Transverse colon (tissue), 4 donors: ENCODE data around the gene MIS18A. TPM values are rescaled to one million over a fixed set of nuclear protein-coding genes. Genes with fewer than 3 reads are reported as not detected.
A peak's percentile ranks its signal among the peaks of the same experiment; 100 is the strongest.

Experiments used
- DNase-seq: peaks from one replicate; pipeline ENCODE4 v3.0.0-alpha.2; 2019
- H3K27ac ChIP-seq, 4 donors: fragments of 200-600 bp; sonication (generic); 2 replicates each; pipeline ENCODE4 v1.5.1; 2016 to 2018; ENCODE audit warnings: inconsistent platforms in 4 of 4
- H3K27me3 ChIP-seq: fragments of 200-600 bp; sonication (generic); 2 replicates; pipeline ENCODE4 v1.5.1; 2017; ENCODE audit warnings: inconsistent platforms
- H3K36me3 ChIP-seq, 4 donors: fragments of 200-600 bp; sonication (generic); 2 replicates each; pipeline ENCODE4 v1.5.1; 2017 to 2019; ENCODE audit warnings: inconsistent platforms in 4 of 4
- H3K4me1 ChIP-seq, 4 donors: fragments of 200-600 bp; sonication (generic); 2 replicates each; pipeline ENCODE4 v1.5.1; 2017 to 2020; ENCODE audit warnings: inconsistent platforms in 4 of 4
- H3K4me3 ChIP-seq, 4 donors: fragments of 200-600 bp; sonication (generic); 1 replicate in 1 of 4; 2 replicates in 3 of 4; pipeline versions ENCODE4 v1.5.1 to v1.6.1; 2017 to 2019; ENCODE audit warnings: inconsistent platforms in 4 of 4
- H3K9me3 ChIP-seq, 2 donors: fragments of 200-600 bp; sonication (generic); 2 replicates each; pipeline ENCODE4 v1.5.1; 2017 to 2019; ENCODE audit warnings: inconsistent platforms in 2 of 2
- EP300 ChIP-seq: sonication (generic); formaldehyde crosslinking; IDR thresholded peaks from one replicate; pipeline ENCODE4 v1.6.1; 2017; ENCODE audit warnings: antibody characterized with exemption, low read depth
- POLR2A ChIP-seq: fragments of 450-650 bp; IDR thresholded peaks from one replicate; pipeline ENCODE4 v1.6.1; 2016; ENCODE audit warnings: antibody characterized with exemption, mild to moderate bottlenecking, moderate library complexity
- POLR2AphosphoS5 ChIP-seq, 3 donors: sonication (generic); formaldehyde crosslinking; IDR thresholded peaks; one replicate each; pipeline ENCODE4 v1.6.1; 2016; ENCODE audit warnings: antibody characterized with exemption in 3 of 3
- whole genome bisulfite sequencing, 2 donors: methylation state at CpG; one replicate each; pipeline ENCODE4 v1.1.5; 2018; ENCODE audit warnings: low coverage in 1 of 2; 5-methylcytosine and 5-hydroxymethylcytosine counted together
- in situ Hi-C, 4 donors: fragments of 200-750 bp; cut with MboI; loops; one replicate each; pipeline versions ENCODE4 v1.15.0 to v1.15.1; 2017; ENCODE audit warnings: low sequenced_read_pairs in 3 of 4, low pct_ligation_motif_present in 1 of 4, low pct_unique_long_range_greater_than_20kb in 1 of 4
- intact Hi-C: fragments of 100-400 bp; cut with DNase I; formaldehyde crosslinking; loops from one replicate; pipeline ENCODE4 v1.15.1; 2023; ENCODE audit warnings: low total_unique reads
- total RNA-seq, 4 donors: library from RNA; depleted of rRNA; stranded (reverse); fragments of >200 nt; gene quantifications; one replicate each; pipeline ENCODE4 v1.1.0, GENCODE V29; 2016
- TF ChIP-seq, protein P1 (sequence below), 5 experiments: fragments of 200-600 bp in 3 of 5; fragments of 450-650 bp in 2 of 5; sonication (generic) in 3 of 5; IDR thresholded peaks; 1 replicate in 2 of 5; 2 replicates in 3 of 5; pipeline ENCODE4 v1.5.1; 2016 to 2017; ENCODE audit warnings: antibody characterized with exemption in 5 of 5, inconsistent platforms in 3 of 5, mild to moderate bottlenecking in 2 of 5, moderate library complexity in 1 of 5

MIS18A gene
- total RNA-seq, 4 donors from 2014 or later = 3.7 to 4.8 (median 4.1) TPM; not detected in 1

GRCh38 chr21:32246571-32247140, 32.2 kb downstream of the MIS18A start:
- Histone ChIP-seq H3K27me3 (no peaks in the 10 kb centered on the region), H3K36me3 (no peaks in the 10 kb centered on the region), H3K27ac (no peak overlapping the region), H3K9me3 (no peaks in the 10 kb centered on the region), H3K4me3 (no peak overlapping the region), H3K4me1 (no peaks in the 10 kb centered on the region)
- no peak for DNase-seq
- intact Hi-C loops = no loop called here
- TF ChIP-seq POLR2A (no peak), POLR2AphosphoS5 (IDR thresholded peaks at IDR 0.05) (no peak), EP300 (no peak)
- TF ChIP-seq, protein P1, sequence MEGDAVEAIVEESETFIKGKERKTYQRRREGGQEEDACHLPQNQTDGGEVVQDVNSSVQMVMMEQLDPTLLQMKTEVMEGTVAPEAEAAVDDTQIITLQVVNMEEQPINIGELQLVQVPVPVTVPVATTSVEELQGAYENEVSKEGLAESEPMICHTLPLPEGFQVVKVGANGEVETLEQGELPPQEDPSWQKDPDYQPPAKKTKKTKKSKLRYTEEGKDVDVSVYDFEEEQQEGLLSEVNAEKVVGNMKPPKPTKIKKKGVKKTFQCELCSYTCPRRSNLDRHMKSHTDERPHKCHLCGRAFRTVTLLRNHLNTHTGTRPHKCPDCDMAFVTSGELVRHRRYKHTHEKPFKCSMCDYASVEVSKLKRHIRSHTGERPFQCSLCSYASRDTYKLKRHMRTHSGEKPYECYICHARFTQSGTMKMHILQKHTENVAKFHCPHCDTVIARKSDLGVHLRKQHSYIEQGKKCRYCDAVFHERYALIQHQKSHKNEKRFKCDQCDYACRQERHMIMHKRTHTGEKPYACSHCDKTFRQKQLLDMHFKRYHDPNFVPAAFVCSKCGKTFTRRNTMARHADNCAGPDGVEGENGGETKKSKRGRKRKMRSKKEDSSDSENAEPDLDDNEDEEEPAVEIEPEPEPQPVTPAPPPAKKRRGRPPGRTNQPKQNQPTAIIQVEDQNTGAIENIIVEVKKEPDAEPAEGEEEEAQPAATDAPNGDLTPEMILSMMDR (IDR thresholded peaks at IDR 0.05) = no peak
- WGBS, 2 donors = 68 to 79% methylated on average over 8 to 9 of the region's 9 CpGs
- in situ Hi-C loops = no loop called here

DNA sequence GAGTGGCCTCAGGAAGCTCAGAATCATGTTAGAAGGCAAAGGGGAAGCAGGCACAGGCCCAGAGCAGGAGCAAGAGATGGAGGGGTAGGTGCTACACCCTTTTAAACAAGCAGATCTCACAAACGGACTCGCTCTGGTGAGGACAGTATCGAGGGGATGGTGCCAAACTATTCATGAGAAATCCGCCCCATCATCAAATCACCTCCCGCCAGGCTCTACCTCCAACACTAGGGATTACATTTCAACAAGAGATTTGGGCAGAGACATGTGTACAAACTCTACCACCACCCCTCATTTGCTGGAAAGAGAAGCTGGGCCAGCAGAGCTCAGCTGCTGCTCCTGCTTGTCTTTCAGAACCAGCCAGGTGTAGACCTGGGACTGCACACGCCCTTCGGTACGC, 32.9 kb downstream of the MIS18A start:
- Histone ChIP-seq H3K27ac (no peak overlapping the region), H3K9me3 (no peaks in the 10 kb centered on the region), H3K27me3 (no peaks in the 10 kb centered on the region), H3K36me3 (no peaks in the 10 kb centered on the region), H3K4me1 (peaks cover 0 to 3% (median 0%) of the 10 kb centered on the region in 4 donors), H3K4me3 (no peak overlapping the region)
- DNase-seq = no peak
- intact Hi-C loops (no loop called here), in situ Hi-C loops (no loop called here)
- WGBS, 2 donors = 83 to 92% methylated on average over 7 to 8 of the region's 8 CpGs
- TF ChIP-seq POLR2A (no peak), EP300 (no peak), POLR2AphosphoS5 (IDR thresholded peaks at IDR 0.05) (no peak)
- TF ChIP-seq, protein P1 (IDR thresholded peaks at IDR 0.05) = no peak

- no peak for TF ChIP-seq POLR2A
- TF ChIP-seq EP300 = no peak
- no peak for TF ChIP-seq POLR2AphosphoS5 (IDR thresholded peaks at IDR 0.05)
- TF ChIP-seq, protein P1 (IDR thresholded peaks at IDR 0.05) = no peak
- H3K4me1 ChIP-seq = peaks cover 0 to 3% (median 0%) of the 10 kb centered on the region in 4 donors
- no peak overlapping the region for H3K4me3 ChIP-seq
- peak overlapping the region in 2 of 4 donors; percentile 23 to 46 for H3K27ac ChIP-seq
- WGBS, 2 donors = 30 to 49% methylated on average over 7 of the region's 7 CpGs
- H3K9me3 ChIP-seq = no peaks in the 10 kb centered on the region
- H3K27me3 ChIP-seq = no peaks in the 10 kb centered on the region
- in situ Hi-C loops = no loop called here
- DNase-seq = no peak
- no peaks in the 10 kb centered on the region for H3K36me3 ChIP-seq
- intact Hi-C loops = no loop called here
Measured at GRCh38 chr21:32240851-32241687, 37.8 kb downstream of the MIS18A start.

DNA sequence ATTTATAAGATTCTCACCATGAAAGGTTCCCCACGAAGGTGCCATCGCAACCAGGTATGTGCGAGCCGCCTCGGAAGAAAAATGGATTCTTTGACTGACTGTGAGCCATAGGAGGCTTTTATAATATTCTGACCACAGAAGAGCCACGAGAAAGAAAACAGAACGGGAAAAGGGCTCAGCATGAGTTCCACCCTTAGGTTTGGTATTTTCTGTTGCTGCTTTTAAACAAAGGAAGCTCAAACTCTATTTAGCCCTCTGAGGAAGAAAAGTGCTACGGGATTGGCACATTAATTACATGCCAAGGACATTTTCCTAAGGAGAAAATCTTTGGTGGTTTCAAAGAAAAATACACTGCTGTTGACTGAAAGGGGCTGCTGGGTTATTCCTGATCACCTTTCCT, 39.3 kb downstream of the MIS18A start:
- Histone ChIP-seq H3K9me3 (no peaks in the 10 kb centered on the region), H3K27ac (no peak overlapping the region), H3K4me3 (no peak overlapping the region), H3K36me3 (no peaks in the 10 kb centered on the region), H3K27me3 (no peaks in the 10 kb centered on the region), H3K4me1 (peaks cover 0 to 3% (median 0%) of the 10 kb centered on the region in 4 donors)
- no peak for DNase-seq
- intact Hi-C loops (no loop called here), in situ Hi-C loops (no loop called here)
- TF ChIP-seq POLR2A (no peak), EP300 (no peak), POLR2AphosphoS5 (IDR thresholded peaks at IDR 0.05) (no peak)
- TF ChIP-seq, protein P1 (IDR thresholded peaks at IDR 0.05) = no peak
- WGBS, 2 donors = 77 to 84% methylated on average over 8 of the region's 8 CpGs
